GM23338 (cell line): ENCODE measurements around the gene NUMB. TPM values are rescaled to one million over a fixed set of nuclear protein-coding genes. Genes with fewer than 3 reads are reported as not detected.

Experiments
- ATAC-seq: fragments of 200-7000 bp; cut with Tn5 transposase; 3 replicates; pipeline ENCODE4 v1.9.1; 2020
- DNase-seq: peaks from one replicate; pipeline ENCODE4 v3.0.0-alpha.2; 2015; ENCODE audit warnings: low spot score
- H2AFZ ChIP-seq: fragments of 200-600 bp; sonication (generic); 2 replicates; pipeline ENCODE4 v1.8.0; 2016; ENCODE audit warnings: antibody characterized with exemption, mild to moderate bottlenecking, moderate library complexity
- H3F3A ChIP-seq: fragments of 200-600 bp; sonication (generic); replicated peaks from 2 replicates; pipeline ENCODE4 v1.8.0; 2017; ENCODE audit warnings: antibody characterized with exemption, mixed run types, low read depth
- H3K27ac ChIP-seq: fragments of 200-600 bp; sonication (generic); 2 replicates; pipeline ENCODE4 v1.6.1; 2016; ENCODE audit warnings: low read depth
- H3K27me3 ChIP-seq: fragments of 200-600 bp; sonication (generic); 2 replicates; pipeline ENCODE4 v1.8.0; 2016; ENCODE audit warnings: mild to moderate bottlenecking, mixed run types, moderate library complexity; ENCODE audit not compliant: insufficient read depth
- H3K36me3 ChIP-seq: fragments of 200-600 bp; sonication (generic); 2 replicates; pipeline ENCODE4 v1.8.0; 2016; ENCODE audit warnings: mild to moderate bottlenecking; ENCODE audit not compliant: insufficient read depth
- H3K4me1 ChIP-seq: fragments of 200-600 bp; sonication (generic); 2 replicates; pipeline ENCODE4 v1.8.0; 2016; ENCODE audit warnings: mild to moderate bottlenecking, moderate library complexity; ENCODE audit not compliant: insufficient read depth
- H3K4me2 ChIP-seq: fragments of 200-600 bp; sonication (generic); 2 replicates; pipeline ENCODE4 v1.7.1; 2017; ENCODE audit warnings: mixed run types
- H3K4me3 ChIP-seq: fragments of 200-600 bp; sonication (generic); 2 replicates; pipeline ENCODE4 v1.6.1; 2016; ENCODE audit warnings: mixed run types
- H3K79me2 ChIP-seq: fragments of 200-600 bp; sonication (generic); replicated peaks from 2 replicates; pipeline ENCODE4 v1.8.0; 2017; ENCODE audit warnings: mild to moderate bottlenecking; ENCODE audit not compliant: insufficient read depth
- H3K9me2 ChIP-seq: fragments of 200-600 bp; sonication (generic); 2 replicates; pipeline ENCODE4 v1.8.0; 2017; ENCODE audit not compliant: insufficient read depth
- H4K20me1 ChIP-seq: fragments of 200-600 bp; sonication (generic); replicated peaks from 2 replicates; pipeline ENCODE4 v1.8.0; 2017; ENCODE audit warnings: mild to moderate bottlenecking; ENCODE audit not compliant: insufficient read depth
- H3K27ac Mint-ChIP-seq: 2 replicates; pipeline ENCODE4 v1.8.0; 2020; ENCODE audit warnings: inconsistent platforms, mild to moderate bottlenecking, moderate library complexity, mixed read lengths
- H3K27me3 Mint-ChIP-seq: 3 replicates; pipeline ENCODE4 v1.8.0; 2022; ENCODE audit warnings: low read depth, mild to moderate bottlenecking, moderate library complexity, mixed read lengths, inconsistent platforms; ENCODE audit not compliant: insufficient read depth, poor library complexity
- H3K36me3 Mint-ChIP-seq: 3 replicates; pipeline ENCODE4 v1.8.0; 2021; ENCODE audit warnings: low read depth, mild to moderate bottlenecking, inconsistent platforms, moderate library complexity, mixed read lengths
- H3K4me1 Mint-ChIP-seq: 3 replicates; pipeline ENCODE4 v1.8.0; 2020; ENCODE audit warnings: mild to moderate bottlenecking, inconsistent platforms, mixed read lengths
- H3K4me3 Mint-ChIP-seq: 3 replicates; pipeline ENCODE4 v1.8.0; 2021; ENCODE audit warnings: moderate library complexity, mild to moderate bottlenecking, inconsistent platforms, mixed read lengths
- H3K9me3 Mint-ChIP-seq: 3 replicates; pipeline ENCODE4 v1.8.0; 2020; ENCODE audit warnings: moderate library complexity, mild to moderate bottlenecking, inconsistent platforms, mixed read lengths
- EZH2phosphoT487 ChIP-seq: fragments of 200-600 bp; sonication (generic); IDR thresholded peaks from one replicate; pipeline ENCODE4 v1.8.1; 2018; ENCODE audit warnings: antibody characterized with exemption; ENCODE audit not compliant: unreplicated experiment
- JUNB ChIP-seq: IDR thresholded peaks from one replicate; pipeline ENCODE4 v1.6.1; 2016; ENCODE audit warnings: antibody characterized with exemption; ENCODE audit not compliant: unreplicated experiment
- polyA plus RNA-seq: library from polyadenylated mRNA; unstranded; fragments of >200 nt; fragmentation: Nextera tagmentation; extraction: Ambion mirVana; gene quantifications from 2 replicates; pipeline ENCODE4 v1.2.1, GENCODE V29; 2016
- total RNA-seq: library from RNA; depleted of rRNA; stranded (reverse); fragments of >200 nt; shearing (Covaris generic); gene quantifications from 2 replicates; pipeline ENCODE4 v1.2.3, GENCODE V29; 2014
- TF ChIP-seq, protein P1 (sequence below): IDR thresholded peaks from one replicate; pipeline ENCODE4 v1.6.1; 2018; ENCODE audit warnings: antibody characterized with exemption; ENCODE audit not compliant: unreplicated experiment
- TF ChIP-seq, protein P2 (sequence below): fragments of 250-450 bp; sonication (Bioruptor Pico); IDR thresholded peaks from 2 replicates; pipeline ENCODE4 v1.5.0; 2020; ENCODE audit warnings: mild to moderate bottlenecking, moderate library complexity

The NUMB gene
- total and polyA plus RNA-seq, 2 experiments from 2014 or later, result 32.1 to 36.7 TPM

DNA sequence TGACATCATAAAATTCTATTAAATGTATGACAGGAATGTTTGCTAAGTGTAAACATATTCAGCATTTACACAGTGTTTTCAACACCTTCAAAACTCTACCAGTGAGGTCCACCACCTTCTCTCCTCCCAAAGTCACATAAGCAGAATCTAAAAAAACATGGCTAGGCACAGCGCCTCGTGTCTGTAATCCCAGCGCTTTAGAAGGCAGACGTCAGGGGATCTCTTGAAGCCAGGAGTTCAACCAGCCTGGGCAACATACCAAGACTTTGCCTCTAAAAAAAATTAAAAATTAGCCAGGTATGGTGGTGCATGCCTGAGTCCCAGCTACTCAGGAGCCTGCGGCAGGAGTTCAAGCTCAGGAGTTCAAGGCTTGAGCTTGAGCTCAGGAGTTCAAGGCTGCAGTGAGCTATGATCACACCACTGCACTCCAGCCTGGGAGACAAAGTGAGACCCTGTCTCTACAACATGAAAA is 30.0 kb downstream of the NUMB start:
- DNase-seq (no peak), ATAC-seq (no peak)
- Mint-ChIP-seq H3K4me3 (no peak overlapping the region), H3K27me3 (no peaks in the 10 kb centered on the region), H3K36me3 (no peaks in the 10 kb centered on the region), H3K27ac (no peak overlapping the region), H3K9me3 (no peaks in the 10 kb centered on the region), H3K4me1 (peaks cover 5% of the 10 kb centered on the region; the same call in 1 of the 3 replicates)
- H3K4me2 ChIP-seq, result no peak overlapping the region
- H3K79me2 ChIP-seq, result peaks cover 95% of the 10 kb centered on the region
- no peak overlapping the region for H3K4me3 ChIP-seq
- TF ChIP-seq EZH2phosphoT487, result no peak
- TF ChIP-seq JUNB, result no peak
- TF ChIP-seq, protein P1, sequence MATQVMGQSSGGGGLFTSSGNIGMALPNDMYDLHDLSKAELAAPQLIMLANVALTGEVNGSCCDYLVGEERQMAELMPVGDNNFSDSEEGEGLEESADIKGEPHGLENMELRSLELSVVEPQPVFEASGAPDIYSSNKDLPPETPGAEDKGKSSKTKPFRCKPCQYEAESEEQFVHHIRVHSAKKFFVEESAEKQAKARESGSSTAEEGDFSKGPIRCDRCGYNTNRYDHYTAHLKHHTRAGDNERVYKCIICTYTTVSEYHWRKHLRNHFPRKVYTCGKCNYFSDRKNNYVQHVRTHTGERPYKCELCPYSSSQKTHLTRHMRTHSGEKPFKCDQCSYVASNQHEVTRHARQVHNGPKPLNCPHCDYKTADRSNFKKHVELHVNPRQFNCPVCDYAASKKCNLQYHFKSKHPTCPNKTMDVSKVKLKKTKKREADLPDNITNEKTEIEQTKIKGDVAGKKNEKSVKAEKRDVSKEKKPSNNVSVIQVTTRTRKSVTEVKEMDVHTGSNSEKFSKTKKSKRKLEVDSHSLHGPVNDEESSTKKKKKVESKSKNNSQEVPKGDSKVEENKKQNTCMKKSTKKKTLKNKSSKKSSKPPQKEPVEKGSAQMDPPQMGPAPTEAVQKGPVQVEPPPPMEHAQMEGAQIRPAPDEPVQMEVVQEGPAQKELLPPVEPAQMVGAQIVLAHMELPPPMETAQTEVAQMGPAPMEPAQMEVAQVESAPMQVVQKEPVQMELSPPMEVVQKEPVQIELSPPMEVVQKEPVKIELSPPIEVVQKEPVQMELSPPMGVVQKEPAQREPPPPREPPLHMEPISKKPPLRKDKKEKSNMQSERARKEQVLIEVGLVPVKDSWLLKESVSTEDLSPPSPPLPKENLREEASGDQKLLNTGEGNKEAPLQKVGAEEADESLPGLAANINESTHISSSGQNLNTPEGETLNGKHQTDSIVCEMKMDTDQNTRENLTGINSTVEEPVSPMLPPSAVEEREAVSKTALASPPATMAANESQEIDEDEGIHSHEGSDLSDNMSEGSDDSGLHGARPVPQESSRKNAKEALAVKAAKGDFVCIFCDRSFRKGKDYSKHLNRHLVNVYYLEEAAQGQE, result no peak
- TF ChIP-seq, protein P2, sequence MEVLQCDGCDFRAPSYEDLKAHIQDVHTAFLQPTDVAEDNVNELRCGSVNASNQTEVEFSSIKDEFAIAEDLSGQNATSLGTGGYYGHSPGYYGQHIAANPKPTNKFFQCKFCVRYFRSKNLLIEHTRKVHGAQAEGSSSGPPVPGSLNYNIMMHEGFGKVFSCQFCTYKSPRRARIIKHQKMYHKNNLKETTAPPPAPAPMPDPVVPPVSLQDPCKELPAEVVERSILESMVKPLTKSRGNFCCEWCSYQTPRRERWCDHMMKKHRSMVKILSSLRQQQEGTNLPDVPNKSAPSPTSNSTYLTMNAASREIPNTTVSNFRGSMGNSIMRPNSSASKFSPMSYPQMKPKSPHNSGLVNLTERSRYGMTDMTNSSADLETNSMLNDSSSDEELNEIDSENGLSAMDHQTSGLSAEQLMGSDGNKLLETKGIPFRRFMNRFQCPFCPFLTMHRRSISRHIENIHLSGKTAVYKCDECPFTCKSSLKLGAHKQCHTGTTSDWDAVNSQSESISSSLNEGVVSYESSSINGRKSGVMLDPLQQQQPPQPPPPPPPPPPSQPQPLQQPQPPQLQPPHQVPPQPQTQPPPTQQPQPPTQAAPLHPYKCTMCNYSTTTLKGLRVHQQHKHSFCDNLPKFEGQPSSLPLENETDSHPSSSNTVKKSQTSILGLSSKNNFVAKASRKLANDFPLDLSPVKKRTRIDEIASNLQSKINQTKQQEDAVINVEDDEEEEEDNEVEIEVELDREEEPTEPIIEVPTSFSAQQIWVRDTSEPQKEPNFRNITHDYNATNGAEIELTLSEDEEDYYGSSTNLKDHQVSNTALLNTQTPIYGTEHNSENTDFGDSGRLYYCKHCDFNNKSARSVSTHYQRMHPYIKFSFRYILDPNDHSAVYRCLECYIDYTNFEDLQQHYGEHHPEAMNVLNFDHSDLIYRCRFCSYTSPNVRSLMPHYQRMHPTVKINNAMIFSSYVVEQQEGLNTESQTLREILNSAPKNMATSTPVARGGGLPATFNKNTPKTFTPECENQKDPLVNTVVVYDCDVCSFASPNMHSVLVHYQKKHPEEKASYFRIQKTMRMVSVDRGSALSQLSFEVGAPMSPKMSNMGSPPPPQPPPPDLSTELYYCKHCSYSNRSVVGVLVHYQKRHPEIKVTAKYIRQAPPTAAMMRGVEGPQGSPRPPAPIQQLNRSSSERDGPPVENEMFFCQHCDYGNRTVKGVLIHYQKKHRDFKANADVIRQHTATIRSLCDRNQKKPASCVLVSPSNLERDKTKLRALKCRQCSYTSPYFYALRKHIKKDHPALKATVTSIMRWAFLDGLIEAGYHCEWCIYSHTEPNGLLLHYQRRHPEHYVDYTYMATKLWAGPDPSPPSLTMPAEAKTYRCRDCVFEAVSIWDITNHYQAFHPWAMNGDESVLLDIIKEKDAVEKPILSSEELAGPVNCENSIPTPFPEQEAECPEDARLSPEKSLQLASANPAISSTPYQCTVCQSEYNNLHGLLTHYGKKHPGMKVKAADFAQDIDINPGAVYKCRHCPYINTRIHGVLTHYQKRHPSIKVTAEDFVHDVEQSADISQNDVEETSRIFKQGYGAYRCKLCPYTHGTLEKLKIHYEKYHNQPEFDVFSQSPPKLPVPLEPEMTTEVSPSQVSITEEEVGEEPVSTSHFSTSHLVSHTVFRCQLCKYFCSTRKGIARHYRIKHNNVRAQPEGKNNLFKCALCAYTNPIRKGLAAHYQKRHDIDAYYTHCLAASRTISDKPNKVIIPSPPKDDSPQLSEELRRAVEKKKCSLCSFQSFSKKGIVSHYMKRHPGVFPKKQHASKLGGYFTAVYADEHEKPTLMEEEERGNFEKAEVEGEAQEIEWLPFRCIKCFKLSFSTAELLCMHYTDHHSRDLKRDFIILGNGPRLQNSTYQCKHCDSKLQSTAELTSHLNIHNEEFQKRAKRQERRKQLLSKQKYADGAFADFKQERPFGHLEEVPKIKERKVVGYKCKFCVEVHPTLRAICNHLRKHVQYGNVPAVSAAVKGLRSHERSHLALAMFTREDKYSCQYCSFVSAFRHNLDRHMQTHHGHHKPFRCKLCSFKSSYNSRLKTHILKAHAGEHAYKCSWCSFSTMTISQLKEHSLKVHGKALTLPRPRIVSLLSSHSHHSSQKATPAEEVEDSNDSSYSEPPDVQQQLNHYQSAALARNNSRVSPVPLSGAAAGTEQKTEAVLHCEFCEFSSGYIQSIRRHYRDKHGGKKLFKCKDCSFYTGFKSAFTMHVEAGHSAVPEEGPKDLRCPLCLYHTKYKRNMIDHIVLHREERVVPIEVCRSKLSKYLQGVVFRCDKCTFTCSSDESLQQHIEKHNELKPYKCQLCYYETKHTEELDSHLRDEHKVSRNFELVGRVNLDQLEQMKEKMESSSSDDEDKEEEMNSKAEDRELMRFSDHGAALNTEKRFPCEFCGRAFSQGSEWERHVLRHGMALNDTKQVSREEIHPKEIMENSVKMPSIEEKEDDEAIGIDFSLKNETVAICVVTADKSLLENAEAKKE (CRISPR knock-in tag), result no peak
- no peaks in the 10 kb centered on the region for H3K4me1 ChIP-seq
- no peaks in the 10 kb centered on the region for H3K36me3 ChIP-seq
- H3F3A ChIP-seq, result no peaks in the 10 kb centered on the region
- no peak overlapping the region for H2AFZ ChIP-seq
- no peaks in the 10 kb centered on the region for H3K27me3 ChIP-seq
- H3K27ac ChIP-seq, result peak overlapping the region; percentile 39; the same call in 1 of the 2 replicates
- H3K9me2 ChIP-seq, result no peaks in the 10 kb centered on the region
- peaks cover 16% of the 10 kb centered on the region for H4K20me1 ChIP-seq
